ENCODE measurements around the gene HSPB7. TPM values are rescaled to one million over a fixed set of nuclear protein-coding genes. Genes with fewer than 3 reads are reported as not detected.
"Not testable (repeated sequence)": the region's sequence is repeated elsewhere in the genome, so short reads cannot be mapped to it uniquely, and the experiment has no call there.

The HSPB7 gene
- total and polyA plus RNA-seq, 2 experiments from 2014 or later: 0.13 TPM; not detected in 1

DNA sequence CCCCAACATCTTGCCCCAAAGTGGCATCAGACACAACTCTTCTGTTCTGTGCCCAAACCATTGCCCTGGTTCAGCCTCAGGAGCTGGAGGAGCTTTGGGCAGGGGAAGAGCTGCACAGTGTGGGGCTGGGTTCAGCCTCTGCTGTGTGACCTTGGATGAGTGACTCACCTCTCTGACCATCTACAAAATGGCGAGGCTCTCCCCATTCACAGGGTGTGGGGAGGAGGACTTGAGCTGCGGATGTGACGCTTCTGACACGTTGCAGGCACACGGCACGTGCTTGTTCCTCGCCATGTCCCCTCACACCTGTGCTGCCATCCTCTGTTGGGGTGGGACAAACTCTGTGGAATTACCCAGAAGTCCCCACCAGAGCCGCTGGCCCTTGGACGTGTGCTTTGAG, 24.8 kb upstream of the HSPB7 start:
- not testable (repeated sequence) for H3K79me2 ChIP-seq (replicated peaks; ENCODE audit: insufficient read depth); DNase-seq (ENCODE audit: low spot score); H3K27ac Mint-ChIP-seq; H3K4me3 ChIP-seq; H3K9me2 ChIP-seq (ENCODE audit: insufficient read depth); H3K9me3 Mint-ChIP-seq; H3K4me3 Mint-ChIP-seq; H3F3A ChIP-seq (replicated peaks; ENCODE audit: low read depth); H3K36me3 ChIP-seq (ENCODE audit: insufficient read depth); H3K4me1 Mint-ChIP-seq; H2AFZ ChIP-seq; H3K4me2 ChIP-seq; ATAC-seq; H3K27me3 ChIP-seq (ENCODE audit: insufficient read depth); H4K20me1 ChIP-seq (replicated peaks; ENCODE audit: insufficient read depth); H3K36me3 Mint-ChIP-seq (ENCODE audit: low read depth); H3K4me1 ChIP-seq (ENCODE audit: insufficient read depth); H3K27ac ChIP-seq (ENCODE audit: low read depth)
- H3K27me3 Mint-ChIP-seq (ENCODE audit: insufficient read depth, low read depth, poor library complexity): peaks cover 11% of the 10 kb centered on the region

DNA sequence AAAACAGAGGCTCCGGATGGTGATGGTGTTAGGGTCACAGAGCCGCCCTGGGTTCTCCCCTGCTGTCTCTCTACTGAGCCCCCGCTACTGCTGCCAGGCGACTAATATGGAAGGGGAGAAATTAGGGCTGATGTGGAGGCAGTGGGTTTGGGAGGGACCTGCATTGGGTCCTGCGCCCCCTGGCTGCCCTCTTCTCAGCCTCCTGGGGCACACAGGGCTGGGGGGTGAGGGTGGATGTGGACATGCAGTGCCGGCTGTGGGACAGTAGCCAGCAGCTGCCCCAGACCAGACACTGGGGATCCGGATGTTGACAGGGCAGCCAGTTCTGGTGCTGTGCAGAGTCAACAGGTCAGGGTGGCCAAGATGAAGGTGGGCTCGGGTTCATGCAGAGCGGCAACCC, 24.3 kb upstream of the HSPB7 start:
- no peak overlapping the region for H3K4me3 ChIP-seq
- H3K9me2 ChIP-seq (ENCODE audit: insufficient read depth): no peaks in the 10 kb centered on the region
- H3K27me3 Mint-ChIP-seq (ENCODE audit: insufficient read depth, low read depth, poor library complexity): peaks cover 12% of the 10 kb centered on the region
- DNase-seq (ENCODE audit: low spot score) (peak; percentile 52), ATAC-seq (peak; percentile 55)
- TF ChIP-seq CREB1 (CRISPR knock-in tag; IDR thresholded peaks at IDR 0.05; ENCODE audit: low read depth) (no peak), CTCF (conservative IDR thresholded peaks at IDR 0.05; ENCODE audit: low read depth in 2 of 2) (peak; percentile 50 to 55)
- H3K9me3 Mint-ChIP-seq: no peaks in the 10 kb centered on the region
- no peaks in the 10 kb centered on the region for H3K79me2 ChIP-seq (replicated peaks; ENCODE audit: insufficient read depth)
- H3K27ac Mint-ChIP-seq: no peak overlapping the region
- no peak overlapping the region for H3K4me3 Mint-ChIP-seq
- H3K27ac ChIP-seq (ENCODE audit: low read depth): no peak overlapping the region
- no peaks in the 10 kb centered on the region for H4K20me1 ChIP-seq (replicated peaks; ENCODE audit: insufficient read depth)
- H2AFZ ChIP-seq: no peak overlapping the region
- no peaks in the 10 kb centered on the region for H3K36me3 ChIP-seq (ENCODE audit: insufficient read depth)
- no peaks in the 10 kb centered on the region for H3K27me3 ChIP-seq (ENCODE audit: insufficient read depth)
- no peaks in the 10 kb centered on the region for H3K36me3 Mint-ChIP-seq (ENCODE audit: low read depth)
- H3K4me2 ChIP-seq: no peak overlapping the region
- H3K4me1 Mint-ChIP-seq: peaks cover 7% of the 10 kb centered on the region; the same call in 2 of the 3 replicates
- H3K4me1 ChIP-seq (ENCODE audit: insufficient read depth): no peaks in the 10 kb centered on the region
- H3F3A ChIP-seq (replicated peaks; ENCODE audit: low read depth): no peaks in the 10 kb centered on the region

GRCh38 chr1:16041200-16041599, 23.4 kb upstream of the HSPB7 start:
- no peak overlapping the region for H3K4me2 ChIP-seq
- ATAC-seq: no peak
- TF ChIP-seq, protein P1, sequence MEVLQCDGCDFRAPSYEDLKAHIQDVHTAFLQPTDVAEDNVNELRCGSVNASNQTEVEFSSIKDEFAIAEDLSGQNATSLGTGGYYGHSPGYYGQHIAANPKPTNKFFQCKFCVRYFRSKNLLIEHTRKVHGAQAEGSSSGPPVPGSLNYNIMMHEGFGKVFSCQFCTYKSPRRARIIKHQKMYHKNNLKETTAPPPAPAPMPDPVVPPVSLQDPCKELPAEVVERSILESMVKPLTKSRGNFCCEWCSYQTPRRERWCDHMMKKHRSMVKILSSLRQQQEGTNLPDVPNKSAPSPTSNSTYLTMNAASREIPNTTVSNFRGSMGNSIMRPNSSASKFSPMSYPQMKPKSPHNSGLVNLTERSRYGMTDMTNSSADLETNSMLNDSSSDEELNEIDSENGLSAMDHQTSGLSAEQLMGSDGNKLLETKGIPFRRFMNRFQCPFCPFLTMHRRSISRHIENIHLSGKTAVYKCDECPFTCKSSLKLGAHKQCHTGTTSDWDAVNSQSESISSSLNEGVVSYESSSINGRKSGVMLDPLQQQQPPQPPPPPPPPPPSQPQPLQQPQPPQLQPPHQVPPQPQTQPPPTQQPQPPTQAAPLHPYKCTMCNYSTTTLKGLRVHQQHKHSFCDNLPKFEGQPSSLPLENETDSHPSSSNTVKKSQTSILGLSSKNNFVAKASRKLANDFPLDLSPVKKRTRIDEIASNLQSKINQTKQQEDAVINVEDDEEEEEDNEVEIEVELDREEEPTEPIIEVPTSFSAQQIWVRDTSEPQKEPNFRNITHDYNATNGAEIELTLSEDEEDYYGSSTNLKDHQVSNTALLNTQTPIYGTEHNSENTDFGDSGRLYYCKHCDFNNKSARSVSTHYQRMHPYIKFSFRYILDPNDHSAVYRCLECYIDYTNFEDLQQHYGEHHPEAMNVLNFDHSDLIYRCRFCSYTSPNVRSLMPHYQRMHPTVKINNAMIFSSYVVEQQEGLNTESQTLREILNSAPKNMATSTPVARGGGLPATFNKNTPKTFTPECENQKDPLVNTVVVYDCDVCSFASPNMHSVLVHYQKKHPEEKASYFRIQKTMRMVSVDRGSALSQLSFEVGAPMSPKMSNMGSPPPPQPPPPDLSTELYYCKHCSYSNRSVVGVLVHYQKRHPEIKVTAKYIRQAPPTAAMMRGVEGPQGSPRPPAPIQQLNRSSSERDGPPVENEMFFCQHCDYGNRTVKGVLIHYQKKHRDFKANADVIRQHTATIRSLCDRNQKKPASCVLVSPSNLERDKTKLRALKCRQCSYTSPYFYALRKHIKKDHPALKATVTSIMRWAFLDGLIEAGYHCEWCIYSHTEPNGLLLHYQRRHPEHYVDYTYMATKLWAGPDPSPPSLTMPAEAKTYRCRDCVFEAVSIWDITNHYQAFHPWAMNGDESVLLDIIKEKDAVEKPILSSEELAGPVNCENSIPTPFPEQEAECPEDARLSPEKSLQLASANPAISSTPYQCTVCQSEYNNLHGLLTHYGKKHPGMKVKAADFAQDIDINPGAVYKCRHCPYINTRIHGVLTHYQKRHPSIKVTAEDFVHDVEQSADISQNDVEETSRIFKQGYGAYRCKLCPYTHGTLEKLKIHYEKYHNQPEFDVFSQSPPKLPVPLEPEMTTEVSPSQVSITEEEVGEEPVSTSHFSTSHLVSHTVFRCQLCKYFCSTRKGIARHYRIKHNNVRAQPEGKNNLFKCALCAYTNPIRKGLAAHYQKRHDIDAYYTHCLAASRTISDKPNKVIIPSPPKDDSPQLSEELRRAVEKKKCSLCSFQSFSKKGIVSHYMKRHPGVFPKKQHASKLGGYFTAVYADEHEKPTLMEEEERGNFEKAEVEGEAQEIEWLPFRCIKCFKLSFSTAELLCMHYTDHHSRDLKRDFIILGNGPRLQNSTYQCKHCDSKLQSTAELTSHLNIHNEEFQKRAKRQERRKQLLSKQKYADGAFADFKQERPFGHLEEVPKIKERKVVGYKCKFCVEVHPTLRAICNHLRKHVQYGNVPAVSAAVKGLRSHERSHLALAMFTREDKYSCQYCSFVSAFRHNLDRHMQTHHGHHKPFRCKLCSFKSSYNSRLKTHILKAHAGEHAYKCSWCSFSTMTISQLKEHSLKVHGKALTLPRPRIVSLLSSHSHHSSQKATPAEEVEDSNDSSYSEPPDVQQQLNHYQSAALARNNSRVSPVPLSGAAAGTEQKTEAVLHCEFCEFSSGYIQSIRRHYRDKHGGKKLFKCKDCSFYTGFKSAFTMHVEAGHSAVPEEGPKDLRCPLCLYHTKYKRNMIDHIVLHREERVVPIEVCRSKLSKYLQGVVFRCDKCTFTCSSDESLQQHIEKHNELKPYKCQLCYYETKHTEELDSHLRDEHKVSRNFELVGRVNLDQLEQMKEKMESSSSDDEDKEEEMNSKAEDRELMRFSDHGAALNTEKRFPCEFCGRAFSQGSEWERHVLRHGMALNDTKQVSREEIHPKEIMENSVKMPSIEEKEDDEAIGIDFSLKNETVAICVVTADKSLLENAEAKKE (CRISPR knock-in tag; IDR thresholded peaks at IDR 0.05): no peak
- no peak for TF ChIP-seq POLR2AphosphoS5 (IDR thresholded peaks at IDR 0.05; ENCODE audit: low read depth)
- TF ChIP-seq NANOG (IDR thresholded peaks at IDR 0.05; ENCODE audit: borderline replicate concordance): no peak
- TF ChIP-seq EZH2 (IDR thresholded peaks at IDR 0.05; ENCODE audit: low read depth, unreplicated experiment): no peak

More at GRCh38 chr1:16041200-16041599, 23.4 kb upstream of the HSPB7 start:
- Histone ChIP-seq H4K20me1 (replicated peaks; ENCODE audit: insufficient read depth) (no peaks in the 10 kb centered on the region), H3K4me3 (no peak overlapping the region), H3F3A (replicated peaks; ENCODE audit: low read depth) (no peaks in the 10 kb centered on the region), H3K27ac (ENCODE audit: low read depth) (no peak overlapping the region), H3K27me3 (ENCODE audit: insufficient read depth) (no peaks in the 10 kb centered on the region), H3K79me2 (replicated peaks; ENCODE audit: insufficient read depth) (no peaks in the 10 kb centered on the region), H2AFZ (no peak overlapping the region), H3K9me2 (ENCODE audit: insufficient read depth) (no peaks in the 10 kb centered on the region), H3K4me1 (ENCODE audit: insufficient read depth) (no peaks in the 10 kb centered on the region), H3K36me3 (ENCODE audit: insufficient read depth) (no peaks in the 10 kb centered on the region)
- peaks cover 14% of the 10 kb centered on the region for H3K27me3 Mint-ChIP-seq (ENCODE audit: insufficient read depth, low read depth, poor library complexity)
- DNase-seq (ENCODE audit: low spot score): no peak
- no peaks in the 10 kb centered on the region for H3K36me3 Mint-ChIP-seq (ENCODE audit: low read depth)
- H3K4me3 Mint-ChIP-seq: no peak overlapping the region
- H3K9me3 Mint-ChIP-seq: no peaks in the 10 kb centered on the region
- peaks cover 7% of the 10 kb centered on the region; the same call in 2 of the 3 replicates for H3K4me1 Mint-ChIP-seq
- H3K27ac Mint-ChIP-seq: no peak overlapping the region
